HG03045 (cell line): Measurements from ENCODE around the gene KIF23.
A peak's percentile ranks its signal among the peaks of the same experiment; 100 is the strongest.

ENCODE experiments used
- ATAC-seq: cut with Tn5 transposase; IDR thresholded peaks from one replicate; pipeline ENCODE4 v1.9.1; 2021; ENCODE audit warnings: mild to moderate bottlenecking, moderate library complexity; ENCODE audit not compliant: unreplicated experiment

The KIF23 gene

DNA sequence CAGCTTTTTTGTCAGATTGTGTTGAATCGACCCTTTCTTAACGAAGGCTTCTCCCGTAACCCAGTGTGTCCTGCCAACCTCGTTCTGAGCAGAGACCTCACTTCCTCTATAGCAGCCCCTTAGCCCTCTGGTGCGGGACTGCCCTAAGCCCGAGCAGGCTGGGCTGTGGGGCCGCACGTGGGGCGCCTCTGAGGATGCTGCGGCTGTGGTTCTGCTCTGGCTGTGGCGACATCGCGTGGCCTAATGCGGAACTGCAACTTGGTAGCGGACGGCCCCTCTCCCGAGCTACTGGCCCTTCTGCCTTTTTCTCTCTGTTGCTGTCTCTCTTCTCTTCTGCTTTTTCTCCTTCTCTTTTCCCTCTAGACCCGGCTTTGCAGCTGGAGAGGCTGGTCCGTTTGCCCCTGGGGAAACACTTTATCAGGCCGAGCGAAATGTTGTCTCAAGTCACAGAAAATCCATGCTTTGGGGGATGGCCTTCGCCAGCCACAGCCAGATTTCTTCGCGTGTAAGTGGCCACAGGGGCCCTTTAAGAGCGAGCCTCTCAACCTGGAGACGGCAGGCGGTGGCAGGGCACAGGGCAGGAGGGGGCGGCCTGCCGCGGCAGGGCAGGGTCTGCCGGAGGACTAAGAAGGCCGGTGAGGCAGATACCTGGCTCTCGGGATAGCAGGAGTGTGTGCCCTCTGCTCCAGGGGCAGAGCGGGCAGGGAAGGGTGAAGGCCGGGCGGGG is 19.4 kb upstream of the KIF23 start:
- ATAC-seq = peak; percentile 44

DNA sequence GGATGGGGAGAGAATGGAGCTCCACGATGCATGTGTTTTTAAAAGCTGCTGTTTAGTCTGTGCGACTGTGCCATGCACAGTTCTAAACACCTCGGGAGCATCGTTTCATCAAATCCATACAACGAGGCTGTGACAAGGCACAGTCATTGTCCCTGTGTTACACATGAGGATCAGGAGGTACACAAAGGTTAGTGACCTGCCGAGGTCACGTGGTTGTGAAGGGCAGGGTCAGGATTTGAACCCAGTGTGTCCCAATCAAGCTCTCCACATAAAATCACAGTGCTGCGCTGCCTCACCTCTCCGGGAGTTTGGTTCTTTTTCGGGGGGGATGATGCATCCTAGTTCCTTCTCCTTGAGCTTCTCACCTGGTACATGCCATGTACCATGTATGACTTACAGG is 18.7 kb upstream of the KIF23 start:
- ATAC-seq = no peak

DNA sequence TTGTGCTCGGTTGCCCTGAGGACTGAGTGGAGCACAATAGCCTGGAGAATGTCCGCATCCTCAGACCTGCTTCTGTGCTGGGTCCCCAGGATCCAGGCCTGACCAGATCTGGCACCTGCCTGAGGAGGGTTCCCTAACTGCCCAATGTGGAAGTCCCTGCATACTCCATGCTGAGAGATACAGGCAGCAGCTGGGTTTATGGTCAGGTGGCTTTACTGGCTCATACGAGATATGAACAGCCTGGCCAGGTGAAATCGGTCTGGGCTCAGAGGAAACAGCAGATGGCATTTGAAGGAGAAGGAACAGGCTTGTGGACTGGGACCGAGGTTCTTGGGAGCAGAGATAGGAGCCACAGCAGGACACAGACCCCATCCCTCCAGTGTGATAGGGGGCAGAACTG is 18.2 kb upstream of the KIF23 start:
- ATAC-seq = no peak

DNA sequence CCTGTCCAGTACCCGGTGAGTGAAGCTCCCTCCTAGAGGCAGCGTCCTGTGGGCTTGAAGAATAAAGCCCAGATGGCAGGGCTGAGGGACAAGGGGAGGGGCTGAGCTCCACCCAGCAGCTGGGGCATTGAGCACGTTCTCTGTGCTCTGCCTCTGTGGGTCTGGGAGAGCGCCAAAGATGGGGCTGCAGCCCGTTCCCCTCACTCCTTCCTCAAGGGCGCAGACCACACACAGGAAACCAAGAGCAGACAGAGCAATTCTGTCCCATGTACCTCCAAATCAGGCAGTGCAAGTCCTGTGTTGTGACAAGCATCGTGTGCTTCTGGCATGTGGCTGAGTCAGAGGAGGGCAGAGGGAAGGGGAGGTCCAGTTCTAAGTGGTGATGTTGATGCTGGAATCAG is 15.7 kb upstream of the KIF23 start:
- ATAC-seq = no peak

DNA sequence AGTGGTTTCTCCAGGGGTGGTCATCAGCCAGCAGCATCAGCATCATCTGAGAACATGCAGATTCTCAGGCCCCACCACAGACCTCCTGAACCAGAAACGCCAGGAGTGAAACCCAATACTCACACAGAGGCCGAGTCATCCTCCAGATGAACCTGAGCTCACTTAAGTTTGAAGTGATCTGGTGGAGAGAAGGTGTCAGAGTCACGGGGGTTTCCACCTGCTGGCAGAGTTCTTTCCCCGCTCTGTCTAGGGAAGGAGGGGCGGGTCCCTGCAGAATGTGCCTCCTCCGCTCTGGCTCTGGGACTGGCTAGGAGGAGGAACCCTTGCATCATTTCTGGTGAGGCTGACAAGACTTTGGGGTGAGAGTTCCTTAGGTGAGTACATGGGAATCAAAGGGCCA is 13.3 kb upstream of the KIF23 start:
- no peak for ATAC-seq

DNA sequence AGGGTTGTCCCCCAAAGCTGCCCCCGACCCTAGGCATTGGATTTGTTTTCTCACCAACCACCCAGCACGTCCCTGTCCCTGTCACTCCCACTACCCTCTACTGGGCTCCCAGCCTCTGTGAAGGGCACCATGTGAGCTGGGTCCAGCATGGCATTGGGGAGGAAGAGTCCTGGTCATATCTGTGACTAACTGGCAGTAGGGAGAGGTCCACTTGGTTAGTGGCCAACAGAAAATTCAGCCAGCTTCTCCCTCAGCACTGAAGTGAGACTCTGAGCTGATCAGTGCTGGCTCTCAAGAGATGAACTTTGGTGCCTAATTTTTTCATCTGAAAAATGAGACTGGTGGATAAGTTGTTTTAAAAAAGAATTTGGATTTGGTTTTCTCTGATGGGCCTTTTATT is 11.3 kb upstream of the KIF23 start:
- no peak for ATAC-seq

DNA sequence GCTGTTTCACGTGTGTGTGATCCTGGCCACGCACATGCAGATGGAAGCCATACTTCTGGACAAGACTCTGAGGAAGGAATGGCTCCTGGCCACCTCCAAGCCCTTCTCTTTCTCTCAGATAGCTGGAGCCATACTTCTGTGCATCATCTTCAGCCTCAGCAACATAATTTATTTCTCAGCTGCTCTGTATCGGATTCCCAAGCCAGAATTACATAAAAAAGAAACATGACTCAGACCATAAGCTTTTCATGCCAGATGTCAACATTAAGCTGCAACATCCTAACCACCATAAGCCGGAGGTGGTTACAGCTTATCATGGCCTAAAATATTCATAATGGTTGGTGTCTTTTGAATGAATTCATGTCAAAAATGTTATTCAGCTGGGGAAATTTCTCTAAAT is 10.6 kb upstream of the KIF23 start:
- ATAC-seq = no peak

DNA sequence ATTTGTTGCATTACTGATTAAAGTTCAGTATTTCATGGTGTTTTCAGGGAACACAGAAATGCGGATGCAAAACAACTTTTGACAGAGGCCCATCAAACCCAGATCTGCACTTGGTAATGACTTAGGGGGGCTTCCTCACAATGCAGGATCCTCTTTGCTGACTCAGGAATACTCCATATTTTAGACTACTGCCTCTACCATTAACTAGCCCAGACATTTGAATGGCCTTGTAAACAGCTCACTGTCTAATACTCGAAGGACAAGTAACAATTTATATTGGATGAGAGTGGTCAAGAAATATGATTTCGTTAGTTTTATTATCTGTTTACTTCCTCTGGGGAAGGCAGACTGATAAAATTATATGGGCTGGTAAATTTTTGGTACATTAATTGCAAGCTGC is 9.0 kb upstream of the KIF23 start:
- ATAC-seq = no peak

DNA sequence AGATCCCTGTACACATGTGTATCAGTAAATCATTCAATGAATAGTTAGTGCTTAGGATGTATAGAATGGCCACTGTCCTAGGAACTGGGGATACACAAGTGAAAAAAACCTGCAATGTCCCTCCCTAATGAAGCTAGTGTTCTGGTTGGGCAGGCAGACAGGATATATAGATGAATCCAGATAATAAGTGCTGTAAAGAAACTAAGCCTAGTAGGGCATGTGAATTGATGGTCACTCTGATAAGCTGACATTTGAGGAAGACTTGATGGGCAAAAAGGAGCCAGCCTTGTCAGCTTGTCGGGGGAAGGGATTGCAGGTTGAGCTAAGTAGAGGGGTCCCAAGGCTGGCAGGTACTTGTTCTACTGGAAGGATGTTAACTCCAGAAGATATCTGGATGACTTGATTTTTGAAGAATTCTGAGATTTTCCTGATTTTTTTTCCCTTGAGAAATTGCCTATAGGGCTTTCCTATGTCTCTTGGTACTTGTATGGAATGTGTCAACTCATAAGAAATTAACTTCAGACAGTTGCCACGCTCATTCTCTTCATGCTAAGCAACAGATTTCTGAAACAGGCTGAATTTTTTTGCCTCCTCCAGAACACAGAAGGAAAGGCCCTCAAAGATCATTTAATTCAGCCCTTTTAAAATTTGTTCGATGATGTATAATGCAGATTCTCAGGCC is 6.3 kb upstream of the KIF23 start:
- ATAC-seq = no peak

DNA sequence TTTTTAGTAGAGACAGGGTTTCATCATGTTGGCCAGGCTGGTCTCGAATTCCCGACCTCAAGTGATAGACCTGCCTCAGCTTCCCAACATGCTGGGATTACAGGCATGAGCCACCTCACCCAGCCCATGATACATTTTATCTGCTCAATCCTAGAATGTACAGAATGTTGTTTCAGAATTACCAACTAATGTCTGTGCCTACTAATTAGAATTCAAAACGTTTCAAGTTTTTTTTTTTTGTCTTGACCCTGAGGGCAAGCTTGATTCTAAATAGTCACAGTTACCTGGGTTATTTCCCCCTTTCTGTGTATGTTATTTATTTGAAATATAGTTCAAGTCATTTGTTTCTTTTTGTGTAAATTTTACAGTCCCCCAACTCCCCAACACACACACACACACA is 5.3 kb upstream of the KIF23 start:
- no peak for ATAC-seq

DNA sequence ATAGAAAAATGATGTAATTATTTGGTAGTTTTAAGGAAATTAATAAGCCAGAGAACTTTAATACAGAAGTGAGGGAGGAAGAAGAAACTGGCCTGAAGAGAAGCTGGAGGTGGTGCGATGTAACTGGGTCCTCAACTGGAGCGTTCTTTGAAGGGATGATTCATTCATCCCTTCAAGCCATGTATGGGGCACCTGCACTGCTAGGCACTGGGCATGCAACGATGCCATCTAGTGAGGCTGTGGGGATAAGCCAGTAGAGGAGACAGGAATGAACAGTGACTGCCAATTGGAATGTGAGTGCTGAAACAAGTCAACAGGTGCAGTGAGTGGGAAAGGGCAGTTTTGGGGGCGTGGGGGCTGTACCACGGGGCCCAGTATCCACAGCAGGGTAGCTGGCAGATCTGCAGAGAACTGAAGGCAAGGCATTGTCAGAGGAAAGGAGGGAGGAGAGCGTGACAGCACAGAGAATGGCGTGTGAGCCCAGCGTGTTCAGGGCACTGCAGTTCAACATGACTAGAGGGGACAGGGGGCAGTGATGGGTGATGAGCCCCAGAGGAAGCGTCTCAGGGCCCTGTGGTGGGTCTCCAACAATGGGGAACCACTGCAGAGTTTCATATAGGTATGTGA is 3.8 kb upstream of the KIF23 start:
- no peak for ATAC-seq

DNA sequence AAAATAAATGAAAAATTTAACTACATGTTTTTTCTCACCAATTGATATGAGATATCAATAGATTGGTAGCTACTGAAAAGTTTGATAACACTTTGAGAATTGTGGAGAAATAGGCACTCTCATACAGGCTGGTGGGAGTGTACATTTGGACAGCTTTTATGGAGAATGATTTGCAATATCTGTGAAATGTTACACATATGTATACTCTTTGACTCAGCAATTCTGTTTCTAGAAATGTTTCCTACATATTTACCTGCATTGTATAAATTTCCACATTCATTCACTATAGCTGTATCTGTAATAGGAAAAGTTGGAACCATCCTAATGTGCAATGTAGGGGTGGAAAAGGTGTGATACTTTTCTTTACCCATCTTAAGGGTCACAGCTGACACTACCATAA is 1.9 kb upstream of the KIF23 start:
- no peak for ATAC-seq

DNA sequence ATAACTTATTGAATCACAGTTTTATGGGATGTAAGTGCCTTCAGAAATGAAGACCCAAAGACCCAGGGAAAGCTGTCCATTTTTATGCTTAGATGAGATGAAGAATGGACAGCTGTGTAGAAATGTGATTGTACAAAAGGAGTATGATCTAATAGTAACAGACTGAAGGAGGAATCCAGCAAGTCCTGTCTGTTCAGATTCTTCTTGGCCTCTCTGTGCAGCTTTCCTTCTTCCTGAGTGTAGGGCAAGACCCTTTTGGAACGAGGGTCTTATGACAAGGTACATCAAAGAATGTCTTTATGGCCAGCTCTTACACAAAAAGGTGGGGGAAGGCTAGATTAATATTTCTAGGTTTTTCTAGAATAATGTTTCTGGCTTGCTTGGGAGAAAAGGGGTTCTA is 1.4 kb upstream of the KIF23 start:
- ATAC-seq = no peak

DNA sequence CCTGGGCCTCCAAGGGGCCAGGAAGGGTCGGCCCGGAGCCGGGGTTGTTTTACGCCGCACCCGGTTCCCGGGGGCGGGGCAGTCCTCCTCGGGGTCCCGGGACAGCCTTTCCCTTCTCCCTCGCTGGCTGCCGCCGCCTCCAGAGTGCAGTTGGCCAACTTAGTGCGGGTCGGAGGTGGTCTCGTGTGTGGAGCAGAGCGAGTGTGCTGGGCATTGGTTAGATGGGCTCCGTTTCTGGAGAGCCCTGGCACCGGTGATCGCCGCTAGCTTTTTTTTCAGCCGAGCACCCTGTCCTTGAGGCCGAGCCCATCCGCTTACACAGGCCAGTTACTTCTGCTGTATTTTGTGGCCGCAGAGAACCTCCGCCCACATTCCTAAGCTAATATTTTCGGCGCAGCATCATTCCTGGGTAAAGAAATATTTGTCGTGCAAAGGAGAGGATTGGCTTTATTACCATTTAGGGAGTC is 585 bp downstream of the KIF23 start:
- peak; percentile 29 for ATAC-seq

DNA sequence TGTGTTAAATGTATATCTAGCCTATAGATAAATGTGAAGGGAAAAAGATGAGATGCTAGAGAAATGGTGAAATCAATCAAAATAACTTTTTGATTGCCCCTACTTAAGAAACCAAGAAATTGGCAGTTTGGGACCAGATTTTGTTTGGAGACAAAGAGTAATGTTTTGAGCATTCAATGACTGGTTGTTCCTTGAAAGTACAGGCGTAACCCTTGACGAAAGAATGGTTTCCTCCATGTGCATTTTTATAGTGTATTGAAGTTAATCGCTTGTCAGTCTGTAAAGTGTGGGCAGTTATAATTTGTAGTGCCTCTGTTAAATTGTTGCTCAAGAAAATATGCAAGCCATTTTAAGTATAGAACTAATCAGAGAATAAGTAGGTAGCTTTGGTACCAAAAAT is 1.2 kb downstream of the KIF23 start:
- ATAC-seq = no peak

DNA sequence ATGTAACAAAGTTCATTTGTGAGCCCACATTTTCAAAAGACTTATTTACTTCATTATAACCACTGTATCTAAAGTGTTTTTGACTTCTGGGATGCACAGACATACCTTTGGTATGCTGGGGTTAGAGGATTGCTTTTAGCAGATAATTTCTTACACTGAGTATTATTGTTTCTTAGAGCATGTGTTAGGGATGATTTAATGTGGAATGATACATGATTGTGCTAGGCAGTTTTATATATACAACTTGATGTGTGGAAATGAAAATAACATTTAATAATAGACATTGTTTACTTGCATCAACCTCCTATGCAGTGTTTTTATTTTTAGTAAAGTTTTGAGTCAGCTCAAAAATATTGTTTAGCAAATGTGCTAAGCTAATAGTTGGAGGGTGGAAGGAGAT is 3.4 kb downstream of the KIF23 start:
- ATAC-seq = no peak

DNA sequence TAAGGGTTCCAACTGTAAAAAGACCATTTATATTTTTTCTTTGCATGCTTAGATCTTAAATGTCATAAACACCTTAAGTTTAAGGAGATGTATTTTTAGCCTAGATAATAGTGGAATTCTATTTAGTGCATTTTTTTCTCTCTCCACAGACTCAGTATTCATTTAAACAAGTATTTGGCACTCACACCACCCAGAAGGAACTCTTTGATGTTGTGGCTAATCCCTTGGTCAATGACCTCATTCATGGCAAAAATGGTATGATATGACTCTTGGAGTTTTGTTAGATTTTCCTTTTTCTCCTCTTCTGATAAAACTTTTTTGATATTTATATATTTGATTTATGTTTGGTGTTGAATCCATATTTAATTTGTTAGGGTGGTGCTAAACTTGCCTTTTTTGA is 7.3 kb downstream of the KIF23 start:
- ATAC-seq = no peak

DNA sequence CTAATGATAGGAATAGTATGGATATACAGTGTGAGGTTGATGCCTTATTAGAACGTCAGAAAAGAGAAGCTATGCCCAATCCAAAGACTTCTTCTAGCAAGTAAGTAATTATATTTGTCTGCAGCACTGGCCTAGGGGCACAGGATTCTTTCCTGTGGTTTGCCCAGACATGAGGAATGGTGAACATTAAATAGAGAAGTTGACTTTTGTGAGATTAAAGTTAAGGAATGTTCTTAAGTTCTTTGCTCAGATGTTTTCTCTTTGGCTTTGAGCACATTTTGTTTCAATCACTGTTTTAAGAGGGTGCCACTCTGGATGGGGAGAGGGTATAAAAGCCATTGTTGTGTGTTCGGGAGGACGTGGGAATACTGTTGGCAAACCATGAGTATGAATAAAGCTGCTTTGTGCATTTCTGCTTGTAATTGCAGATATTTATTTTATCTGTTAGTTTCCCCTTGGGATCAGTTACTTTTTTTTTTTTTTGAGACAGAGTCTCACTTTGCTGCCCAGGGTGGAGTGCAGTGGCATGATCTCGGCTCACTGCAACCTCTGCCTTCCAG is 8.3 kb downstream of the KIF23 start:
- no peak for ATAC-seq

DNA sequence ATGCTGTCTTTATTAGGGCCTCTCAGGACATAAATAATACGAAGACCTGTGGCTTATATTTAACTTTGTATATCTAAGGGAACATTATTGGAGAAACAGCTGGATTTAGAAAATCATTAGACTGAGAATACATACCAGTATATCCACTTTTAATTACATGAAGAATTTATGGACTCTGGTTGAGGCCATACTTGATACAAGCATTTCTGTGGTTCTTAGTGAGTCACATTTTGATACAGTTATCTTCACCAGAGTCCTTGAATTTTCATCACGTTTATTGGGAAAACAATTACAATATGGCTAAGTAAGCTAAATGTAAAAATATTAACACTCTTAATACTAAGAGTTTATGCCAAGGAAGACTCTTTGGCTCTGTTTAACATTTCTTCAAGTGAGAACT is 9.9 kb downstream of the KIF23 start:
- no peak for ATAC-seq

DNA sequence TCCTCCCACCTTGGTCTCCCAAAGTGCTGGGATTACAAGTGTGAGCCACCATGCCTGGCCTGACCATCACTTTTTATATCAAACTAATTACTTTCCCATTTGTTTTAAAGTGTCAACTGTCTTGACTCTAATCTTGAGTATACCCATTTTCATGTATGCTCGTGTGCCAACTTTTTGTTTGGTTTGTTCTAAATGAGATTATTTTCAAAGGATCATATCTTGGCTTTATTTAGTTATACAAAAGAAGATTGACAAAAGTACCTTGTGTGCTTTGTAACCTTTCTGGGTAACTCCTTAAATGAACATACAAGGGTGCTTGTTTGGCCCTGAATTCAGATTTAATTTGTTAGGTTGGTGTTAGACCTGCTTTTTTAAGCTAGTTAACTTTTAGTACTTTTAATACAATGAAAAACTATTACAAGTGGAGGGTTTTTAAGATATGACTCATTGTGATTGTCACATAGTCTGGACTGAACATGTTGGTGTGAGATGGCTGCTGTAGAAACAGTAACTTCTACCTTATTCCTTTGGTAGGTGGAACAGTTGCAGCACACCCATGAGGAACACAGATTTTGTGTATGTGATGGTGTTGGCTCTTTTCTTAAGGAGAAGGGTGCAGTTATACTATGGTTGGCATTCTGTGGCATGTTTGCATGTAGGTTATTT is 10.7 kb downstream of the KIF23 start:
- ATAC-seq = no peak

DNA sequence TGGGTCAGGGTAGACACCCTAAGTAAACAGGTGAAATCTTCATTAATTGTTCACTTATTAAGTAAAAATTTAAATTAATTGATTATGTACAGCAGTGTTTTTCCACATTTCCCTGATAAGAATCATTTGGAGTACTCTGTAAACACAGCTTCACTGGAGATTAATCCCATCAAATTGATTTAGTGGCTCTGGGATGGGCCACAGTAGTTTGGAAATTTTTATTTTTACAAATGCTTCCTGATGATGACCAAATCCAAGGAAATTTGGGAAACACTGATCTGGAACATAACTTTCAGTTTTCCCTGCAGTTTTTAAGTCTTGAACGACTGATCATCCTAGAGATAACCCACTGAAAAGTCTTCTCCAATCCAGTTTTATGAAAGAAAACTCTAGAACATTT is 19.7 kb downstream of the KIF23 start:
- no peak for ATAC-seq
